ENCODE results near the gene MMP24OS.

DNA sequence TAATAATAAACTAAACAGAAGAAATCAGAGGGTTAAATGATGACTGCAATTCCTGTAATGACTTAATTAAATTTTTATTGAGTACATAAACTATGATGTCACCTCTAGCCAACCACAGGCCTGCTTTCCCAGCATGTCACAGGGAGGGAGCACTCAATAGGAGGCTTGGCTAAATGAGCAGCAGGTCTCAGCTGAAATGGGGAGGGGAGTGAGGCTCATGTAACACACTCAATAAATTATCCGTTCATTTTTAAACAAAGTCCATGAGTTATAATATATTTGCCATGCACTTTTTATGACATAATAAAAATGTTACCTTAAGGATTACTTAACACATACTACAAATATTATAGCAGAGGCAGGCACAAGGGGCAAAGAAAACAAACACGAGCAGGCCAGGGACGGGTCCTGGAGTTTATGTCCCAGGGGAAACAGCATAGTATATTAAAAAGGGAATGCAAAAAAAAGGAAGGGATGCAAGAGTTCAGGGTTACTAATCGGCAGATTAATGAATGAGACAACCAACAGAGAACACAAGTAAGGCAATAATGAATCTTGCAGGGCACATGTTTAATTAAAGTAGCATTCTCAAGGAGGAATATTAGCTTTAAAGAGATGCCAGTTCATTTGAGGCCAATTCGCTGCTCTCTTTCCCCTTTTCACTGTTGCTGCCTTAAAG is 41.4 kb upstream of the MMP24OS start:
- TF ChIP-seq POLR2A (IDR thresholded peaks at IDR 0.05; ENCODE audit: low read depth, low read length) = no peak
- no peak for TF ChIP-seq EZH2 (IDR thresholded peaks at IDR 0.05; ENCODE audit: borderline replicate concordance, low read depth, low read length, severe bottlenecking)
- TF ChIP-seq CTCF (IDR thresholded peaks at IDR 0.05; ENCODE audit: extremely low read depth in 1 of 2, insufficient read depth in 1 of 2, low read depth in 1 of 2, low read length in 2 of 2) = no peak
